ENCODE measurements around the gene DHRSX. TPM values are rescaled to one million over a fixed set of nuclear protein-coding genes. Genes with fewer than 3 reads are reported as not detected.

DHRSX gene
- total RNA-seq, 6 donors from 2014 or later, result 18.2 to 34.8 (median 21.2) TPM

GRCh38 chrX:2311501-2311900, 189.3 kb downstream of the DHRSX start:
- ATAC-seq (ENCODE audit: low FRiP score in 2 of 2) (no peak), DNase-seq (no peak)
- H3K27ac ChIP-seq, result no peak overlapping the region
- H3K27me3 ChIP-seq, result no peaks in the 10 kb centered on the region
- no peak overlapping the region for H3K4me3 ChIP-seq
- no peaks in the 10 kb centered on the region for H3K36me3 ChIP-seq
- no peak for TF ChIP-seq EP300 (IDR thresholded peaks at IDR 0.05)
- no peak for TF ChIP-seq POLR2A (IDR thresholded peaks at IDR 0.05)
- no peak for TF ChIP-seq POLR2AphosphoS5 (IDR thresholded peaks at IDR 0.05)
- TF ChIP-seq CTCF (IDR thresholded peaks at IDR 0.05), result no peak
- WGBS, 2 donors, result 66 to 67% methylated on average over 11 of the region's 11 CpGs
- no peaks in the 10 kb centered on the region for H3K4me1 ChIP-seq
- H3K9me3 ChIP-seq, result no peaks in the 10 kb centered on the region

GRCh38 chrX:2301901-2302300, 198.9 kb downstream of the DHRSX start:
- DNase-seq, result no peak
- Histone ChIP-seq H3K27me3 (no peaks in the 10 kb centered on the region), H3K27ac (no peak overlapping the region), H3K4me3 (no peak overlapping the region), H3K36me3 (no peaks in the 10 kb centered on the region), H3K9me3 (no peaks in the 10 kb centered on the region), H3K4me1 (no peaks in the 10 kb centered on the region)
- WGBS, 2 donors, result 91 to 92% methylated on average over 4 to 6 of the region's 6 CpGs
- no peak for TF ChIP-seq EP300 (IDR thresholded peaks at IDR 0.05)
- TF ChIP-seq CTCF (IDR thresholded peaks at IDR 0.05), result no peak
- TF ChIP-seq POLR2A (IDR thresholded peaks at IDR 0.05), result no peak
- no peak for TF ChIP-seq POLR2AphosphoS5 (IDR thresholded peaks at IDR 0.05)
- no peak for ATAC-seq (ENCODE audit: low FRiP score in 2 of 2)

- no peaks in the 10 kb centered on the region for H3K4me1 ChIP-seq
- TF ChIP-seq POLR2AphosphoS5 (IDR thresholded peaks at IDR 0.05), result no peak
- no peaks in the 10 kb centered on the region for H3K9me3 ChIP-seq
- WGBS, 2 donors, result 62 to 78% methylated on average over 4 of the region's 4 CpGs
- no peaks in the 10 kb centered on the region for H3K27me3 ChIP-seq
- H3K4me3 ChIP-seq, result no peak overlapping the region
- ATAC-seq (ENCODE audit: low FRiP score in 2 of 2) (no peak), DNase-seq (no peak)
- H3K36me3 ChIP-seq, result no peaks in the 10 kb centered on the region
- no peak overlapping the region for H3K27ac ChIP-seq
Observed at GRCh38 chrX:2299871-2300270, 200.9 kb downstream of the DHRSX start.

- no peak overlapping the region for H3K4me3 ChIP-seq
- WGBS, 2 donors, result 82 to 93% methylated on average over 2 of the region's 2 CpGs
- ATAC-seq (ENCODE audit: low FRiP score in 2 of 2) (no peak), DNase-seq (no peak)
- H3K9me3 ChIP-seq, result no peaks in the 10 kb centered on the region
- no peak overlapping the region for H3K27ac ChIP-seq
- H3K27me3 ChIP-seq, result no peaks in the 10 kb centered on the region
- no peaks in the 10 kb centered on the region for H3K4me1 ChIP-seq
- TF ChIP-seq EP300 (IDR thresholded peaks at IDR 0.05) (no peak), POLR2AphosphoS5 (IDR thresholded peaks at IDR 0.05) (no peak), POLR2A (IDR thresholded peaks at IDR 0.05) (no peak), CTCF (IDR thresholded peaks at IDR 0.05) (no peak)
- H3K36me3 ChIP-seq, result peaks cover 0 to 15% (median 0%) of the 10 kb centered on the region in 4 donors
Observed at GRCh38 chrX:2286731-2287130, 214.0 kb downstream of the DHRSX start.

- Histone ChIP-seq H3K27me3 (no peaks in the 10 kb centered on the region), H3K9me3 (no peaks in the 10 kb centered on the region), H3K36me3 (peaks cover 0 to 8% (median 0%) of the 10 kb centered on the region in 4 donors), H3K4me1 (no peaks in the 10 kb centered on the region), H3K27ac (no peak overlapping the region), H3K4me3 (no peak overlapping the region)
- WGBS, 2 donors, result 90 to 94% methylated on average over 4 of the region's 4 CpGs
- DNase-seq (no peak), ATAC-seq (ENCODE audit: low FRiP score in 2 of 2) (no peak)
- TF ChIP-seq CTCF (IDR thresholded peaks at IDR 0.05), result no peak
- TF ChIP-seq EP300 (IDR thresholded peaks at IDR 0.05), result no peak
- no peak for TF ChIP-seq POLR2A (IDR thresholded peaks at IDR 0.05)
- TF ChIP-seq POLR2AphosphoS5 (IDR thresholded peaks at IDR 0.05), result no peak
Observed at GRCh38 chrX:2284601-2285000, 216.2 kb downstream of the DHRSX start.

Measured in upper lobe of left lung (tissue), 6 donors.